ENCODE measurements around the gene ASB4. TPM values are rescaled to one million over a fixed set of nuclear protein-coding genes. Genes with fewer than 3 reads are reported as not detected.

ASB4 gene
- total RNA-seq, 1 experiment from 2014 or later, result not detected

GRCh38 chr7:95482424-95482823, 3.3 kb upstream of the ASB4 start:
- ChIA-PET POLR2A (ENCODE audit: unreplicated experiment) (no interaction called here), CTCF (interaction anchor here (0.6 kb wide), 2 partner anchors 1267 to 1637 kb away, joined by 3 to 10 read pairs; no protein-coding TSS in a partner anchor)
- no peak for TF ChIP-seq CTCF (conservative IDR thresholded peaks at IDR 0.05)
- TF ChIP-seq EZH2 (IDR thresholded peaks at IDR 0.05; ENCODE audit: low read depth), result no peak
- no peaks in the 10 kb centered on the region for H3K4me1 ChIP-seq (replicated peaks; ENCODE audit: insufficient read depth)
- H3F3A ChIP-seq (ENCODE audit: insufficient read depth, low read depth), result no peaks in the 10 kb centered on the region
- H2AFZ ChIP-seq, result no peak overlapping the region
- BruUV-seq (replicated peaks), result no TSS peak
- no peaks in the 10 kb centered on the region for H3K36me3 ChIP-seq (ENCODE audit: low read depth)
- H4K20me1 ChIP-seq (ENCODE audit: insufficient read depth), result no peaks in the 10 kb centered on the region
- intact Hi-C loops (cut with micrococcal nuclease; ENCODE audit: unreplicated experiment), result no loop called here
- no peak for DNase-seq
- no peak overlapping the region for H3K4me3 ChIP-seq
- H3K9me2 ChIP-seq (ENCODE audit: insufficient read depth), result no peaks in the 10 kb centered on the region
- H3K9me3 ChIP-seq (ENCODE audit: insufficient read depth, low read depth), result no peaks in the 10 kb centered on the region
- no peak overlapping the region for H3K4me2 ChIP-seq
- no peak overlapping the region for H3K27ac ChIP-seq
- no peaks in the 10 kb centered on the region for H3K79me2 ChIP-seq (ENCODE audit: low read depth)
- H3K27me3 ChIP-seq (ENCODE audit: insufficient read depth, low read depth), result no peaks in the 10 kb centered on the region

- ChIA-PET POLR2A (ENCODE audit: unreplicated experiment) (no interaction called here), CTCF (interaction anchor here (2.1 kb wide), 1 partner anchor 13 kb away, joined by 7 read pairs; no protein-coding TSS in a partner anchor)
- H3K36me3 ChIP-seq (ENCODE audit: low read depth), result no peaks in the 10 kb centered on the region
- peaks cover 28% of the 10 kb centered on the region for H3K4me1 ChIP-seq (replicated peaks; ENCODE audit: insufficient read depth)
- no peaks in the 10 kb centered on the region; the same call in 1 of the 2 replicates for H3K9me3 ChIP-seq (ENCODE audit: insufficient read depth, low read depth)
- DNase-seq, result no peak
- no peak overlapping the region for H3K4me2 ChIP-seq
- BruUV-seq (replicated peaks), result no TSS peak
- H3F3A ChIP-seq (ENCODE audit: insufficient read depth, low read depth), result peaks cover 8% of the 10 kb centered on the region
- intact Hi-C loops (cut with micrococcal nuclease; ENCODE audit: unreplicated experiment), result no loop called here
- H3K27ac ChIP-seq, result no peak overlapping the region
- TF ChIP-seq CTCF (conservative IDR thresholded peaks at IDR 0.05), result no peak
- no peak for TF ChIP-seq EZH2 (IDR thresholded peaks at IDR 0.05; ENCODE audit: low read depth)
- no peaks in the 10 kb centered on the region for H3K79me2 ChIP-seq (ENCODE audit: low read depth)
- H3K27me3 ChIP-seq (ENCODE audit: insufficient read depth, low read depth), result no peaks in the 10 kb centered on the region
- H4K20me1 ChIP-seq (ENCODE audit: insufficient read depth), result no peaks in the 10 kb centered on the region
- H2AFZ ChIP-seq, result no peak overlapping the region
- no peaks in the 10 kb centered on the region for H3K9me2 ChIP-seq (ENCODE audit: insufficient read depth)
- H3K4me3 ChIP-seq, result no peak overlapping the region
Observed at GRCh38 chr7:95490231-95490762, 4.6 kb downstream of the ASB4 start.

GRCh38 chr7:95491201-95491600, 5.5 kb downstream of the ASB4 start:
- intact Hi-C loops (cut with micrococcal nuclease; ENCODE audit: unreplicated experiment), result no loop called here
- no TSS peak for BruUV-seq (replicated peaks)

More at GRCh38 chr7:95491201-95491600, 5.5 kb downstream of the ASB4 start:
- H3K4me3 ChIP-seq, result no peak overlapping the region
- no peak for TF ChIP-seq EZH2 (IDR thresholded peaks at IDR 0.05; ENCODE audit: low read depth)
- no peak for TF ChIP-seq CTCF (conservative IDR thresholded peaks at IDR 0.05)
- no peak for DNase-seq
- peaks cover 8% of the 10 kb centered on the region for H3F3A ChIP-seq (ENCODE audit: insufficient read depth, low read depth)
- no peaks in the 10 kb centered on the region for H3K27me3 ChIP-seq (ENCODE audit: insufficient read depth, low read depth)
- H3K4me1 ChIP-seq (replicated peaks; ENCODE audit: insufficient read depth), result peaks cover 28% of the 10 kb centered on the region
- POLR2A ChIA-PET (ENCODE audit: unreplicated experiment), result interaction anchor here (0.6 kb wide), 1 partner anchor 94 kb away, joined by 6 read pairs; no protein-coding TSS in a partner anchor
- CTCF ChIA-PET, result interaction anchor here (0.5 to 2.1 kb wide), 3 partner anchors 14 to 1809 kb away, joined by 3 to 7 read pairs (median 4); no protein-coding TSS in a partner anchor
- H3K36me3 ChIP-seq (ENCODE audit: low read depth), result no peaks in the 10 kb centered on the region
- H2AFZ ChIP-seq, result no peak overlapping the region
- no peak overlapping the region for H3K27ac ChIP-seq
- no peaks in the 10 kb centered on the region; the same call in 1 of the 2 replicates for H3K9me3 ChIP-seq (ENCODE audit: insufficient read depth, low read depth)
- peak overlapping the region; percentile 35; the same call in 1 of the 2 replicates for H3K4me2 ChIP-seq
- no peaks in the 10 kb centered on the region for H3K79me2 ChIP-seq (ENCODE audit: low read depth)
- H4K20me1 ChIP-seq (ENCODE audit: insufficient read depth), result no peaks in the 10 kb centered on the region
- no peaks in the 10 kb centered on the region for H3K9me2 ChIP-seq (ENCODE audit: insufficient read depth)
